IMR-90 (cell line): ENCODE measurements around the gene ANKRD2. TPM values are rescaled to one million over a fixed set of nuclear protein-coding genes. Genes with fewer than 3 reads are reported as not detected.

Source experiments
- ATAC-seq: fragments of 200-7000 bp; cut with Tn5 transposase; 2 replicates; pipeline ENCODE4 v1.9.1; 2020; ENCODE audit warnings: low read depth, mild to moderate bottlenecking, moderate library complexity
- BruUV-seq: library from RNA; stranded (reverse); fragments of 400-500 nt; replicated peaks from 2 replicates; lab custom pipeline; 2021; lab: Mats Ljungman, UMichigan
- CTCF ChIA-PET: fragments of 300-600 bp; formaldehyde crosslinking; extraction: SDS; loops from one replicate; lab custom pipeline; 2021; ENCODE audit warnings: antibody characterized with exemption; lab: Yijun Ruan, JAX
- POLR2A ChIA-PET: fragments of 300-600 bp; sonication (Branson Sonifier 250); formaldehyde crosslinking; loops from one replicate; lab custom pipeline; 2022; ENCODE audit warnings: antibody characterized with exemption; ENCODE audit not compliant: unreplicated experiment; lab: Charles Lee
- DNase-seq: peaks from one replicate; pipeline ENCODE4 v3.0.0; 2013
- H2AFZ ChIP-seq: replicated peaks from 2 replicates; pipeline ENCODE3; 2013; ENCODE audit warnings: low read length, mild to moderate bottlenecking; ENCODE audit not compliant: poor library complexity
- H2AK5ac ChIP-seq: 2 replicates; pipeline ENCODE4 v1.6.1; 2013; ENCODE audit warnings: low read depth, low read length, inconsistent platforms
- H2AK9ac ChIP-seq: replicated peaks from 2 replicates; pipeline ENCODE3; 2013; ENCODE audit warnings: mild to moderate bottlenecking, low read depth, low read length, moderate library complexity; ENCODE audit not compliant: poor library complexity
- H2BK120ac ChIP-seq: 2 replicates; pipeline ENCODE4 v1.6.1; 2013; ENCODE audit warnings: low read depth, low read length, inconsistent platforms
- H2BK15ac ChIP-seq: 3 replicates; pipeline ENCODE4 v1.6.1; 2013; ENCODE audit warnings: low read depth, low read length, inconsistent platforms
- H2BK20ac ChIP-seq: 2 replicates; pipeline ENCODE4 v1.6.1; 2013; ENCODE audit warnings: low read depth, mild to moderate bottlenecking, inconsistent platforms, low read length, moderate library complexity
- H2BK5ac ChIP-seq: 2 replicates; pipeline ENCODE4 v1.6.1; 2013; ENCODE audit warnings: mild to moderate bottlenecking, low read depth, low read length, inconsistent platforms; ENCODE audit not compliant: poor library complexity, severe bottlenecking
- H3K14ac ChIP-seq: replicated peaks from 2 replicates; pipeline ENCODE4 v1.6.1; 2013; ENCODE audit warnings: low read depth, low read length, inconsistent platforms
- H3K18ac ChIP-seq: 2 replicates; pipeline ENCODE4 v1.6.1; 2013; ENCODE audit warnings: low read depth, low read length, control low read depth
- H3K23ac ChIP-seq: 2 replicates; pipeline ENCODE4 v1.6.1; 2013; ENCODE audit warnings: low read depth, low read length, inconsistent platforms
- H3K27ac ChIP-seq: 2 replicates; pipeline ENCODE4 v1.5.1; 2013; ENCODE audit warnings: mild to moderate bottlenecking, control low read depth, low read length; ENCODE audit not compliant: insufficient read depth
- H3K27me3 ChIP-seq: 2 replicates; pipeline ENCODE4 v1.6.1; 2013; ENCODE audit warnings: low read length; ENCODE audit not compliant: control insufficient read depth, insufficient read depth
- H3K36me3 ChIP-seq: 2 replicates; pipeline ENCODE4 v1.6.1; 2013; ENCODE audit warnings: low read length, mixed read lengths; ENCODE audit not compliant: control insufficient read depth, insufficient read depth
- H3K4ac ChIP-seq: 2 replicates; pipeline ENCODE4 v1.6.1; 2013; ENCODE audit warnings: low read depth, low read length, inconsistent platforms
- H3K4me1 ChIP-seq: 2 replicates; pipeline ENCODE4 v1.6.1; 2013; ENCODE audit warnings: low read length, mixed read lengths; ENCODE audit not compliant: control insufficient read depth, insufficient read depth
- H3K4me2 ChIP-seq: 2 replicates; pipeline ENCODE4 v1.6.1; 2013; ENCODE audit warnings: low read depth, mild to moderate bottlenecking, control low read depth, low read length, moderate library complexity
- H3K4me3 ChIP-seq: 2 replicates; pipeline ENCODE4 v1.5.1; 2013; ENCODE audit warnings: low read depth, mild to moderate bottlenecking, control low read depth, low read length, moderate library complexity; ENCODE audit not compliant: insufficient read depth
- H3K56ac ChIP-seq: 2 replicates; pipeline ENCODE4 v1.6.1; 2013; ENCODE audit warnings: low read length, inconsistent platforms; ENCODE audit not compliant: insufficient read depth; ENCODE audit errors: extremely low read depth
- H3K79me1 ChIP-seq, 2 experiments: 2 replicates each; pipeline ENCODE4 v1.6.1; 2013; ENCODE audit warnings: low read length in 2 of 2, inconsistent platforms in 1 of 2, low read depth in 1 of 2
- H3K9ac ChIP-seq: 2 replicates; pipeline ENCODE4 v1.6.1; 2013; ENCODE audit warnings: low read depth, low read length, control low read depth
- H3K9me1 ChIP-seq: 2 replicates; pipeline ENCODE4 v1.6.1; 2013; ENCODE audit warnings: low read length, inconsistent platforms; ENCODE audit not compliant: insufficient read depth
- H3K9me3 ChIP-seq: 2 replicates; pipeline ENCODE4 v1.6.1; 2013; ENCODE audit warnings: low read length; ENCODE audit not compliant: control insufficient read depth, insufficient read depth
- H4K20me1 ChIP-seq: 2 replicates; pipeline ENCODE4 v1.6.1; 2013; ENCODE audit warnings: low read length, inconsistent platforms; ENCODE audit not compliant: insufficient read depth
- H4K5ac ChIP-seq: 2 replicates; pipeline ENCODE4 v1.6.1; 2013; ENCODE audit warnings: mild to moderate bottlenecking, low read depth, low read length, control low read depth
- H4K8ac ChIP-seq, 2 experiments: 2 replicates each; pipeline ENCODE4 v1.6.1; 2013; ENCODE audit warnings: low read depth in 2 of 2, low read length in 2 of 2, control low read depth in 1 of 2, inconsistent platforms in 1 of 2
- H4K91ac ChIP-seq: 2 replicates; pipeline ENCODE4 v1.6.1; 2013; ENCODE audit warnings: low read depth, low read length, inconsistent platforms; ENCODE audit not compliant: insufficient read depth
- WGBS, 2 experiments: methylation state at CpG; one replicate each; pipeline versions ENCODE4 v1.1.5 to v1.1.7; 2013; ENCODE audit warnings: missing lambda C conversion rate in 2 of 2; ENCODE audit not compliant: insufficient read length in 1 of 2; ENCODE audit errors: extremely low coverage in 2 of 2; 5-methylcytosine and 5-hydroxymethylcytosine counted together
- dilution Hi-C: fragments of 300-500 bp; cut with HindIII; formaldehyde crosslinking; loops from one replicate; pipeline ENCODE4 v1.14.3; 2018; ENCODE audit warnings: low sequenced_read_pairs; ENCODE audit not compliant: unreplicated experiment
- in situ Hi-C: fragments of 300-500 bp; cut with MboI; formaldehyde crosslinking; loops from 3 replicates; pipeline ENCODE4 v1.14.3; 2019; ENCODE audit warnings: low sequenced_read_pairs, inconsistent platforms, mixed read lengths
- intact Hi-C: fragments of 100-400 bp; cut with micrococcal nuclease; formaldehyde crosslinking; loops from 2 replicates; pipeline ENCODE4 v1.10.0; 2022
- polyA plus RNA-seq, 3 experiments: library from polyadenylated mRNA; depleted of rRNA; stranded (reverse); fragments of >200 nt; gene quantifications; 2 replicates each; pipeline ENCODE4 v1.2.3, GENCODE V29; 2012; ENCODE audit warnings: low replicate concordance in 1 of 3
- total RNA-seq: library from RNA; depleted of rRNA; stranded (reverse); fragments of >200 nt; gene quantifications from 2 replicates; pipeline ENCODE4 v1.2.3, GENCODE V29; 2012
- TF ChIP-seq, protein P1 (sequence below): fragments of 150-350 bp; IDR thresholded peaks from 2 replicates; pipeline ENCODE4 v1.6.1; 2016; ENCODE audit warnings: low read depth, mild to moderate bottlenecking, low read length, moderate library complexity, borderline replicate concordance

ANKRD2 gene
- total and polyA plus RNA-seq, 2 of the 4 experiments (the other 2 are of a cell fraction), result 0.36 to 0.65 TPM

DNA sequence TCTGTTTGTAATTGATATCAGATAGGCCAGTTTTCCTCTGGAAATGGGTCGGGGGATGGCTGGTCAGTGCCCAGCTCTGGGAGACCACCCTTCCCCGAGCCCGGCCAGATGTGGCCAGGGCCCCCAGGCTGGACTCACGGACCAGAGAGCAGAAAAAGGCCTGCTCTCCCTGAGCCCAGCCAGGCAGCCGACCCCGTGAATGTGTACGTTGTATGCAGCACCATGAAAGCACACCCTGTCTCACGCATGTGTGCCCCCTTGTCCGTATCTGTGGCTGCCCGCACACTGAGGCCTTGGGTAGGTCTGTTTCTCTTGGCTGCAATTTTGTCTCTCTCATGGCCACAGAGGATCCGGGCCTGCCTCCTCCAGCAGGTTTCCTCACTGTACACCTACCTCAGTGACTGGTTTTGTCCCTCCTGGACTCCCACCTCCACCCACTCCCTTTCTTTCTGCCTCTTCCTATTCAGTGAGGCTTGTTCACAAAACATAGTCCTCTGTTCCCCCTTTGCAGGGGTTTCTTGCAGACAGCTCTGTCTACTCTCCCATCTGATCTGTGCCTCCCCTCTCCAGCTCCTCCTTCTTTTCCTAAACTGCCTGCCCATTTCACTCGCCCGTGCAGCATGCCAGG is 23.6 kb upstream of the ANKRD2 start:
- BruUV-seq, result no TSS peak
- Histone ChIP-seq H3K27ac (no peak overlapping the region), H4K91ac (no peak overlapping the region), H3K4ac (0 out of 2 replicates have a peak overlapping the region, but pooled peaks have one; percentile 9), H3K56ac (no peak overlapping the region), H2BK15ac (no peak overlapping the region; the same call in 2 of the 3 replicates), H4K5ac (0 out of 2 replicates have a peak overlapping the region, but pooled peaks have one; percentile 30), H3K4me3 (no peak overlapping the region), H2AK5ac (peak overlapping the region; percentile 49; the same call in 1 of the 2 replicates), H3K18ac (no peak overlapping the region), H3K36me3 (no peaks in the 10 kb centered on the region), H3K4me1 (peaks cover 18% of the 10 kb centered on the region), H3K79me1 (peaks cover 27 to 75% of the 10 kb centered on the region in 2 experiments), H4K8ac (no peak overlapping the region), H2AK9ac (peak overlapping the region; percentile 60), H3K27me3 (no peaks in the 10 kb centered on the region), H3K4me2 (no peak overlapping the region), H3K9me1 (peaks cover 6% of the 10 kb centered on the region; the same call in 1 of the 2 replicates), H3K9ac (no peak overlapping the region), H2BK5ac (no peak overlapping the region), H2BK20ac (no peak overlapping the region), H3K9me3 (no peaks in the 10 kb centered on the region), H3K23ac (no peak overlapping the region), H2BK120ac (0 out of 2 replicates have a peak overlapping the region, but pooled peaks have one; percentile 19), H3K14ac (no peak overlapping the region), H2AFZ (peak overlapping the region; percentile 40), H4K20me1 (peaks cover 6% of the 10 kb centered on the region; the same call in 1 of the 2 replicates)
- POLR2A ChIA-PET, result no interaction called here
- WGBS, 2 experiments, result 96% methylated on average over 10 of the region's 13 CpGs; no CpG with 5 or more reads in 1 of the 2 experiments
- TF ChIP-seq, protein P1, sequence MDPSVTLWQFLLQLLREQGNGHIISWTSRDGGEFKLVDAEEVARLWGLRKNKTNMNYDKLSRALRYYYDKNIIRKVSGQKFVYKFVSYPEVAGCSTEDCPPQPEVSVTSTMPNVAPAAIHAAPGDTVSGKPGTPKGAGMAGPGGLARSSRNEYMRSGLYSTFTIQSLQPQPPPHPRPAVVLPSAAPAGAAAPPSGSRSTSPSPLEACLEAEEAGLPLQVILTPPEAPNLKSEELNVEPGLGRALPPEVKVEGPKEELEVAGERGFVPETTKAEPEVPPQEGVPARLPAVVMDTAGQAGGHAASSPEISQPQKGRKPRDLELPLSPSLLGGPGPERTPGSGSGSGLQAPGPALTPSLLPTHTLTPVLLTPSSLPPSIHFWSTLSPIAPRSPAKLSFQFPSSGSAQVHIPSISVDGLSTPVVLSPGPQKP, result no peak
- in situ Hi-C loops (no loop called here), intact Hi-C loops (no loop called here), dilution Hi-C loops (no loop called here)
- DNase-seq (no peak), ATAC-seq (no peak)
- CTCF ChIA-PET, result interaction anchor here (0.8 kb wide), 1 partner anchor 89 kb away, joined by 3 read pairs; no protein-coding TSS in a partner anchor
